Uterus (tissue), 2 donors: ENCODE results near the gene CD8B.

Source experiments
- CTCF ChIP-seq, 4 experiments: fragments of 200-600 bp in 2 of 4; fragments of 450-650 bp in 2 of 4; sonication (generic) in 2 of 4; IDR thresholded peaks; one replicate each; pipeline ENCODE4 v1.5.1; 2016 to 2019; ENCODE audit warnings: antibody characterized with exemption in 4 of 4, mild to moderate bottlenecking in 2 of 4, moderate library complexity in 1 of 4
- POLR2A ChIP-seq, 2 donors: fragments of 450-650 bp; IDR thresholded peaks; one replicate each; pipeline ENCODE4 v1.6.1; 2016; ENCODE audit warnings: antibody characterized with exemption in 2 of 2, mild to moderate bottlenecking in 1 of 2, moderate library complexity in 1 of 2

- TF ChIP-seq CTCF (IDR thresholded peaks at IDR 0.05) (no peak), POLR2A (IDR thresholded peaks at IDR 0.05) (no peak)
Observed at GRCh38 chr2:86768189-86768949, 93.3 kb downstream of the CD8B start.
